DOHH2 (cell line): ENCODE measurements around the gene MAP7D3.

Experiments used
- H3F3A ChIP-seq: fragments of 200-600 bp; sonication (generic), shearing (Covaris generic); 2 replicates; pipeline ENCODE4 v1.6.0; 2016; ENCODE audit warnings: antibody characterized with exemption, mild to moderate bottlenecking; ENCODE audit not compliant: control insufficient read depth, insufficient read depth
- H3K27ac ChIP-seq: fragments of 200-600 bp; sonication (generic); 2 replicates; pipeline ENCODE4 v1.5.1; 2014; ENCODE audit warnings: low read depth, mild to moderate bottlenecking, low read length, moderate library complexity
- H3K27me3 ChIP-seq: fragments of 200-600 bp; sonication (generic); 2 replicates; pipeline ENCODE4 v1.6.1; 2014; ENCODE audit warnings: mild to moderate bottlenecking, low read length, mixed read lengths; ENCODE audit not compliant: control insufficient read depth
- H3K36me3 ChIP-seq: fragments of 200-600 bp; sonication (generic); 2 replicates; pipeline ENCODE4 v1.6.1; 2014; ENCODE audit warnings: mild to moderate bottlenecking, low read length, moderate library complexity, mixed read lengths; ENCODE audit not compliant: control insufficient read depth
- H3K4me1 ChIP-seq: fragments of 200-600 bp; sonication (generic); 2 replicates; pipeline ENCODE4 v1.6.1; 2014; ENCODE audit warnings: mild to moderate bottlenecking, low read length, mixed read lengths; ENCODE audit not compliant: control insufficient read depth
- H3K4me2 ChIP-seq: fragments of 200-600 bp; sonication (generic); 2 replicates; pipeline ENCODE4 v1.6.0; 2014; ENCODE audit warnings: mild to moderate bottlenecking, low read length, moderate library complexity
- H3K4me3 ChIP-seq: fragments of 200-600 bp; sonication (generic); 2 replicates; pipeline ENCODE4 v1.5.1; 2014; ENCODE audit warnings: mild to moderate bottlenecking, low read length, mixed read lengths
- H3K79me2 ChIP-seq: fragments of 200-600 bp; sonication (generic); 2 replicates; pipeline ENCODE4 v1.6.1; 2014; ENCODE audit warnings: mild to moderate bottlenecking, low read length, mixed read lengths; ENCODE audit not compliant: control insufficient read depth
- H3K9me2 ChIP-seq: fragments of 200-600 bp; sonication (generic); replicated peaks from 2 replicates; pipeline ENCODE4 v1.6.1; 2014; ENCODE audit warnings: mild to moderate bottlenecking, low read length, mixed read lengths; ENCODE audit not compliant: control insufficient read depth
- H3K9me3 ChIP-seq: fragments of 200-600 bp; sonication (generic); 2 replicates; pipeline ENCODE4 v1.6.1; 2014; ENCODE audit warnings: antibody characterized with exemption, low read length, mixed read lengths; ENCODE audit not compliant: control insufficient read depth, insufficient read depth
- H4K20me1 ChIP-seq: fragments of 200-600 bp; sonication (generic); 2 replicates; pipeline ENCODE4 v1.6.0; 2014; ENCODE audit warnings: low read depth, mild to moderate bottlenecking, antibody characterized with exemption, low read length, moderate library complexity; ENCODE audit not compliant: control insufficient read depth, insufficient read depth
- EZH2phosphoT487 ChIP-seq: fragments of 200-600 bp; sonication (generic); IDR thresholded peaks from 2 replicates; pipeline ENCODE4 v1.6.1; 2017; ENCODE audit warnings: borderline replicate concordance, mild to moderate bottlenecking, antibody characterized with exemption, low read length, moderate library complexity, mixed read lengths
- TF ChIP-seq, protein P1 (sequence below): fragments of 200-600 bp; sonication (generic); IDR thresholded peaks from one replicate; pipeline ENCODE4 v1.5.1; 2014; ENCODE audit warnings: antibody characterized with exemption, mild to moderate bottlenecking, low read depth, low read length; ENCODE audit not compliant: poor library complexity, severe bottlenecking

The MAP7D3 gene

DNA sequence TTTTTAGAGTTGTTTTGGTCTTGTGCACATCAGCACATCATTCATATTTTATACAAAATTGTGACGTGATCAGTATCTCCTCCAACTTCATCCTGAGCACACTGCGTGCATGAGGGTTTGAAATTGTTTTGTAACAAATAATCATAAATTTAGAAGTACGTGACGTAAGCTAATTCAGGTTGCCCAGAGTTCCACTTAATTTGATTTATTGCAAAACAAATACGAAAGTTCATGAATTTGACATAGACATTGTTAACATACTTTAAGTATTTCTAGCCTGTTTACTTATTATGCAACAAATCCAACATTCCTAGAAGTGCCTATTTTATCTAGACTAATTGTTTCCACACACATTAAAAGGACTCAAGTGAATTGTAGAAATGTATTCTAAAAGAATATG is 48.3 kb downstream of the MAP7D3 start:
- no peak overlapping the region for H3K4me2 ChIP-seq
- H3K4me1 ChIP-seq: no peaks in the 10 kb centered on the region

DNA sequence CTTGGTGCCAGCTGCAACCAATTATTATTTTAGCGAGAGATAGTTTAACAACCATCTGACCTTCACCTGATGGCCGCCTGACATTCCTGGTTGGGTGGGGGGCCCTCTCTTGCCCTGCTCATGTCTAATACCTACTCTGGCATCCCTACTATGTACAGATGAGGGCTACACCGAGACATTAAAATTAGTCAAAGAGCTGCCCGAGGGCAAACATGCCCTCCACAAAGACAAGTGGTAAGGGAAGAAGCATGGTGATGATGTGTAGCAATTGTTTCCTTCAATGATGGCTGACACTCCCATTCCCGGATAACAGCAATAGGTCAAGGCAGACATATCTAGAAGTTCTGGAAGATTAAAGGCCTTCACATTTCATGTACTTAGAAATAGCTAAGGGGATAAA is 49.6 kb downstream of the MAP7D3 start:
- peaks cover 8% of the 10 kb centered on the region; the same call in 1 of the 2 replicates for H3K27me3 ChIP-seq
- TF ChIP-seq, protein P1, sequence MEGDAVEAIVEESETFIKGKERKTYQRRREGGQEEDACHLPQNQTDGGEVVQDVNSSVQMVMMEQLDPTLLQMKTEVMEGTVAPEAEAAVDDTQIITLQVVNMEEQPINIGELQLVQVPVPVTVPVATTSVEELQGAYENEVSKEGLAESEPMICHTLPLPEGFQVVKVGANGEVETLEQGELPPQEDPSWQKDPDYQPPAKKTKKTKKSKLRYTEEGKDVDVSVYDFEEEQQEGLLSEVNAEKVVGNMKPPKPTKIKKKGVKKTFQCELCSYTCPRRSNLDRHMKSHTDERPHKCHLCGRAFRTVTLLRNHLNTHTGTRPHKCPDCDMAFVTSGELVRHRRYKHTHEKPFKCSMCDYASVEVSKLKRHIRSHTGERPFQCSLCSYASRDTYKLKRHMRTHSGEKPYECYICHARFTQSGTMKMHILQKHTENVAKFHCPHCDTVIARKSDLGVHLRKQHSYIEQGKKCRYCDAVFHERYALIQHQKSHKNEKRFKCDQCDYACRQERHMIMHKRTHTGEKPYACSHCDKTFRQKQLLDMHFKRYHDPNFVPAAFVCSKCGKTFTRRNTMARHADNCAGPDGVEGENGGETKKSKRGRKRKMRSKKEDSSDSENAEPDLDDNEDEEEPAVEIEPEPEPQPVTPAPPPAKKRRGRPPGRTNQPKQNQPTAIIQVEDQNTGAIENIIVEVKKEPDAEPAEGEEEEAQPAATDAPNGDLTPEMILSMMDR: no peak
- TF ChIP-seq EZH2phosphoT487: no peak
- no peaks in the 10 kb centered on the region for H3F3A ChIP-seq
- no peaks in the 10 kb centered on the region for H3K36me3 ChIP-seq
- no peak overlapping the region for H3K27ac ChIP-seq
- no peak overlapping the region for H3K4me3 ChIP-seq
- H3K4me1 ChIP-seq: no peaks in the 10 kb centered on the region
- no peaks in the 10 kb centered on the region for H3K79me2 ChIP-seq
- no peaks in the 10 kb centered on the region for H4K20me1 ChIP-seq
- no peaks in the 10 kb centered on the region for H3K9me3 ChIP-seq
- no peaks in the 10 kb centered on the region for H3K9me2 ChIP-seq
- no peak overlapping the region for H3K4me2 ChIP-seq

More for the DNA sequence above, 48.3 kb downstream of the MAP7D3 start:
- Histone ChIP-seq H3K27me3 (0 out of 2 replicates have a peak, but pooled peaks cover 5% of the 10 kb centered on the region), H4K20me1 (no peaks in the 10 kb centered on the region), H3K36me3 (no peaks in the 10 kb centered on the region), H3K79me2 (no peaks in the 10 kb centered on the region), H3K9me3 (no peaks in the 10 kb centered on the region), H3K9me2 (no peaks in the 10 kb centered on the region), H3K4me3 (no peak overlapping the region), H3F3A (no peaks in the 10 kb centered on the region), H3K27ac (no peak overlapping the region)
- TF ChIP-seq EZH2phosphoT487: no peak
- TF ChIP-seq, protein P1: no peak

DNA sequence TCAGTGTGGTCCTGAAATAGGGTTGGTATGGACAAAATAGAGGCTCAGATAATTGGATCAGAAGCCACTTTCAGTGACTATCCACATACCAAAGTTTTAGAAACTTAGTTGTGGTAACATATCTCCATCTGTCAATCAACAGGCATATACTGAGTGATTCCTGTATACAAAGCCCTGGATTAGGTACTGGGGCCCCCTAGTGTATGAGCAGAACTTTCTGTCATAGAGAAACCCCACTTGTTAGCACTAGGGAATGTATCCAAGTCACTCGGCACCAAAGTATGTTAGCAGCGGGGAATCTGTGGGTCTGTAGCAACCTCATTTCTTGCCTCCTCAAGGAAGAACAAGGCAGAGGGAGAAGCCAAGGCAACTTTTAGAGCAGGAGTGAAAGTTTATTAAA is 50.7 kb downstream of the MAP7D3 start:
- Histone ChIP-seq H3K79me2 (no peaks in the 10 kb centered on the region), H3K27ac (no peak overlapping the region), H3K4me3 (no peak overlapping the region), H3K4me2 (no peak overlapping the region), H3F3A (no peaks in the 10 kb centered on the region), H3K4me1 (no peaks in the 10 kb centered on the region), H3K9me2 (no peaks in the 10 kb centered on the region), H3K9me3 (no peaks in the 10 kb centered on the region), H3K27me3 (peaks cover 8% of the 10 kb centered on the region; the same call in 1 of the 2 replicates), H4K20me1 (no peaks in the 10 kb centered on the region), H3K36me3 (no peaks in the 10 kb centered on the region)
- TF ChIP-seq, protein P1: peak; percentile 30
- no peak for TF ChIP-seq EZH2phosphoT487

DNA sequence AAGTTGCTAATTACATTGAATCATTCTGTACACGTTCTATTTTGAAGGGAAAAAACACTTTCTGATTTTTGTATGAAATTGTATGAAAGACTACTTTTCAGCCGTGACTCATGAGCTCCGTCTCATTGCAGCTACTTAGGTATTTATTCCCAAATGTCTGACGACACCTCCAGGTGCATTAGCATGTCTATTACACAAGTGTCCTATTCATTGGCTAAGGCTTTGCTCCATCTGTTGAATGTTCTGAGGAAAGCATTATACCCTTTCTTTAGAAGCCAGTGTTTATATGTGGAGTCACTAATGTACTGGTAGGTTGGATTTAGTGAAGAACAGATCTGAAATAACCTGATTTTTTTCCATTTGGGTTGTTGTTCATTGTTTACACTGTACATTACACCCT is 51.8 kb downstream of the MAP7D3 start:
- H3K27me3 ChIP-seq: peaks cover 6% of the 10 kb centered on the region; the same call in 1 of the 2 replicates
- H3K9me2 ChIP-seq: no peaks in the 10 kb centered on the region
- TF ChIP-seq EZH2phosphoT487: no peak
- TF ChIP-seq, protein P1: no peak
- H3K4me1 ChIP-seq: no peaks in the 10 kb centered on the region
- H3K79me2 ChIP-seq: no peaks in the 10 kb centered on the region
- H3K9me3 ChIP-seq: no peaks in the 10 kb centered on the region
- no peak overlapping the region for H3K4me2 ChIP-seq
- no peaks in the 10 kb centered on the region for H3F3A ChIP-seq
- H3K27ac ChIP-seq: no peak overlapping the region
- H3K36me3 ChIP-seq: no peaks in the 10 kb centered on the region
- no peaks in the 10 kb centered on the region for H4K20me1 ChIP-seq
- no peak overlapping the region for H3K4me3 ChIP-seq
